Keratinocyte (primary cell): Measurements from ENCODE around the gene CAP2.

Source experiments
- CTCF ChIP-seq, 3 experiments: IDR thresholded peaks in 1 of 3; conservative IDR thresholded peaks in 1 of 3; optimal IDR thresholded peaks in 1 of 3; 2 replicates in 2 of 3; 3 replicates in 1 of 3; pipeline versions ENCODE3 to v1.5.1; 2011; ENCODE audit warnings: low read length in 3 of 3, mild to moderate bottlenecking in 3 of 3, moderate library complexity in 2 of 3, control low read depth in 1 of 3, inconsistent platforms in 1 of 3; ENCODE audit not compliant: insufficient read depth in 2 of 3; ENCODE audit errors: extremely low read depth in 1 of 3
- EZH2 ChIP-seq: IDR thresholded peaks from one replicate; pipeline ENCODE4 v1.6.1; 2012; ENCODE audit warnings: inconsistent platforms, mild to moderate bottlenecking, low read length, moderate library complexity

GRCh38 chr6:17503051-17503450 lies 109.7 kb downstream of the CAP2 start:
- TF ChIP-seq CTCF (optimal IDR thresholded peaks at IDR 0.05 in 1 of 3, IDR thresholded peaks at IDR 0.05 in 1 of 3, conservative IDR thresholded peaks at IDR 0.05 in 1 of 3; ENCODE audit: extremely low read depth in 1 of 3, insufficient read depth in 2 of 3, low read length in 3 of 3) (no peak), EZH2 (no peak)
